ENCODE measurements around the gene KLHL26.
A peak's percentile ranks its signal among the peaks of the same experiment; 100 is the strongest.

The KLHL26 gene

GRCh38 chr19:18613589-18614234 lies 23.1 kb upstream of the KLHL26 start:
- DNase-seq (ENCODE audit: low read depth in 3 of 3) = no peak

DNA sequence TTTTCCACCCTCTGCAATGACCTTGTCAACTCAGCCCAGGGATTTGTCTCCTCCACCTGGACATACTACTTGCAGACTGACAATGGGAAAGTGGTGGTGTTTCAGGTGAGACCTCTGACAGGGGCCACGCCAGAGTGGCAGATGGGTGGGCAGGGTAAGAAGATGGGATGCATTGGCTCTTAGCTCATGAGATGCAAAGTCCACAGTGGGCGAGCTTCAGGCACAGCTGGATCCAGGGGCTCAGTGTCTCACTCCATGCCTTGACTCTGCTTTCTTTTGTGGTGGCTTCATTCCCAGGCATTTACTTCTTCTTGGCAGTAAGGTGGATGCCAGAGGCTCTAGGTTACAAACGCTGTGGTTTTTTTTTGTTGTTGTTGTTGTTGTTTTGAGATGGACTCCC lies 20.8 kb upstream of the KLHL26 start:
- DNase-seq (ENCODE audit: low read depth in 3 of 3) = no peak

DNA sequence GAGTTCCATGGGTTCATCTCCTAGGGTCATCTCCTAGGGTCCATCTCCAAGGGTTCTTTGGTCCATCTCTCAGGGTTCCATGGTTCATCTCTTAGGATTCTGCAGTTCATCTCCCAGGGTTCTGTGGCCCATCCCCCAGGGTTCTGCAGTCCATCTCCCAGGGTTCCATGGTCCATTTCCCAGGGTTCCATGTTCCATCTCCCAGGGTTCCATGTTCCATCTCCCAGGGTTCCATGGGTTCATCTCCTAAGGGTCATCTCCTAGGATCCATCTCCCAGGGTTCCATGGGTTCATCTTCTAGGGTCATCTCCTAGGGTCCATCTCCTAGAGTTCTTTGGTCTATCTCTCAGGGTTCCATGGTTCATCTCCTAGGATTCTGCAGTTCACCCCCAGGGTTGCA lies 19.3 kb upstream of the KLHL26 start:
- DNase-seq (ENCODE audit: low read depth in 3 of 3) = no peak

GRCh38 chr19:18618236-18618635 lies 18.6 kb upstream of the KLHL26 start:
- DNase-seq (ENCODE audit: low read depth in 3 of 3) = no peak

DNA sequence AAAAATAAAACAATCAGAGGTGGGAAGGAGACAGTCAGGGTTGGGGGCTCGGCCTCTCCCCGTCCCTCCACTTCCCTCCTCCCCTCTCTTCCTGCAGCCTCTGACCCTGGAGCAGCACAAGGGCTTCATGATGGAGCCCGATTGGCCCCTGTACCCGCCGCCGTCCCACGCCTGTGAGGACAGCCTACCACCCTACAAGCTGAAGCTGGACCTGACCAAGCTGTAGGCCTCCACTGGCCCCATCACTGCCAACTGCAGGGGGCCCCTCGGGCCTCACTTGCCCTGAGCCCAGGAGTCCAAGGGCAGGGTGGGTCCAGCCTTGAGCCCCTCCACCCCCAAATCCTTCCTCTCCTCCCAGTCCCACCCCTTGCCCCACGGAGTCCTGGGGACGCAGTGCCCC lies 16.5 kb upstream of the KLHL26 start:
- DNase-seq (ENCODE audit: low read depth in 3 of 3) = no peak

GRCh38 chr19:18620902-18621301 lies 15.9 kb upstream of the KLHL26 start:
- DNase-seq (ENCODE audit: low read depth in 3 of 3) = no peak

- no peak for DNase-seq (ENCODE audit: low read depth in 3 of 3)
Observed at GRCh38 chr19:18626906-18627305, 9.9 kb upstream of the KLHL26 start.

DNA sequence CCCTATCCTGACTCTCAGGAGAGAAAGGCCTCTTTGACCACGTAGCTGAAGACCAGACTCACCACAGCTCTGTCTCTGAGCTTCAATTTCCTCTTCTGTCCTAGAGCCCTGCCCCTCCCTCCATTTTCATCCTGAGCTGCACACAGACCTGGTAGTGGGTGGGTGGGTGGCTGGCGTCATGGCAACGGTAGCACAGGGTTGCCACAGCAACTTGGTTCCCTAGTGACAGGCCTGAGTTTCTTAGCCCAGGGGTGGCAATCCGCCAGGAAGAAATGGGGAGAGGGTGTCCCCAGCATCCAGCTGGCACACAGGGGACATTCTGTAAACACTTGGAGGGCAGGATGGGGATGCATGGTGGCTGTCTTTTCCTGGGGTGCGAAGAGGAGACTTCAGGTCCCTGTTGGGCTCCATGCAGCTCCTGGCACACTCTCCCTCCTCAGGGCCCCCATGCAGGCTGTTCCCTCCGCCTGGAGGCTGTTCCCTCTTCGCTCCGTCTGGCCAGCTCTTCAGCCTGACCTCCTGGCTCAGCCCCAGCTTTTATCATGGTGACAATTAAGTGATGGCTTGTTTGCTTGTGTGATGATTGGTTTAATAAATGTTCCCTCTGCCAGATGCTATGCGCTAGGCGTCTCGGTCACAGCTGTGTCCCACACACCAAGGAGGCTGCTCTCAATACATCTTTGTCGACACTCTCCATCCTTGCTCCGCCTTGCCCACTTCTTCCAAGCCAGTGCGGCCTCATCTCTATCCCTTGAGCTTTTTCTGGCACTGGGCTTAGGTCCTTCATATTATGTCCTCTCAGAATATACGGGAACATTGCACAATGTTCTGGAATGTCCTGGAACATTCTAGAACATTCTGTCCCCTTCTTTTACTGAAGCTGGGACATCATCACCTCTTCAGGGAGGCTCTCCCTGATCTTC lies 7.4 kb upstream of the KLHL26 start:
- DNase-seq (ENCODE audit: low read depth in 3 of 3) = no peak

DNA sequence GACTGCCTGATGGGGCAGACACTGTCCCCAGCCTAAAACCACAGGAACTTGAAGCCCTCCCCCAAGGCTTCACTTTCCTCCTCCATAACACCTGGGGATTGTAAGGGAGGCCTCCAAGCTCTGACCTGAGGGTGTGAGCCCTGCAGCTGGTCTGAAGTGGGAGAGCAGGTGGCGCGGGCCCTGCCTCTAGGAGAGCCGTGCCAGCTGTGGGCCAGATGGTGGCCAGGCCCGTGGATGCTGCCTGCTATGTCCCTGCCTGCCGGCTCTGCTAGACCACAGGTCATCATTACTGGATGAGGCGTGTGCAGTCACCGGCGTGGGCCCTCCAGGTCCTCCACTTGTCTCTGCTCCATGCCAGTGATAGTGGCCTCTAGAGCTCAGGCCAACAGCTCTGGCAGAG lies 3.5 kb upstream of the KLHL26 start:
- DNase-seq (ENCODE audit: low read depth in 3 of 3) = no peak

- no peak for DNase-seq (ENCODE audit: low read depth in 3 of 3)
Observed at GRCh38 chr19:18634612-18635297, 2.1 kb upstream of the KLHL26 start.

DNA sequence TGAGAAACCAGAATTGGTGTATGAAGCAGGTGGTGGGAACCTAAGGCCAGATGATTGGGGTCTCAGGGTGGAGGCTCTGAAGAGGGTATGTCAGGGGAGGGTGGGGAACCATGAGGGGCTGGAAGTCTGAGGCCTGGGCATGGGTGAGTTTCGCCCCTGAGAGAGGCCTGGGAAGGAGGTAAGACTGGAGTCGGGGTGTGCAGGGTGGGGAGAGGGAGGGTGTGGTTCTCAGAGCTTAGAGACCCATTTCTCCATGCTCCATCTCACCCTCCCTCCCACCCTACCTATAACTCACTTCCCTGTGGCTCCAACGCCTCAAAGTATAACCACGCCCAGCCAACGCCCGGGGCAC lies 1.0 kb upstream of the KLHL26 start:
- DNase-seq (ENCODE audit: low read depth in 3 of 3) = no peak

DNA sequence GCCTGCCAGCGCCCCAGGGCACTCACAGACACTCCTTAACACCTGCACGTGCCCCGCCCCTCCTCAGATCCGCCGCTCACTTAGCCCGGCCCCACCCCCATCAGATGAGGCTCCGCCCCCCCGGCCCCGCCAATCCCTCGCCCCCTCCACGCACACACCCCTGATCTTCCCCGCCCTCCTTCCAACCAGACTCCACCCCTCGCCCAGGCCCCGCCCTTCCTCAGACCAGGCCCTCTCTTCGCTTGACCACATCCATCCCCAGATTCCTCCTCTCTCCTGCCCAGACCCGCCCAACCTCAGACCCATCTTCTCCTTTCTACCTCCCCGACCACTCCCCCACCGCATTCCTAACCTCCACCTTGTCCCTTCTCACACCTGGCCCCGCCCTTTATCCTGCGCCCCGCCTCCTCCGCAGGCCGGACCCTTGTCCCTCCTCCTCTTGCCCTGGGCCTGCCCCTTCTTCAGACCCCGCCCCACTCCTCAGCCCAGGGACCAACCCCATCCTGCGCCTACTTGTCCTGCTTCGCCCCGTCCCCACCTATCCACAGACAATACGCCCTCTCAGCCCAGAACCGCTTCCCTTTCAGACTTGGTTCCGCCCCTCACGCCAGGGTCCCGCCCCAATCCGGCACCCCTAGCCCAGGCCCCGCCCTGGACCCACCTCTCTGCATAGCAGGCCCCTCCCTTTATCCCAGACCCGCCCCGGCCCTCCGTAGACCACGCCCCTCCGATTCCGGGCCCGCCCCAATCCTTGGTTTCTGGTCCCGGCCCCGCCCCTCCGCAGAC lies 452 bp upstream of the KLHL26 start:
- DNase-seq (ENCODE audit: low read depth in 3 of 3) = peak; percentile 99

DNA sequence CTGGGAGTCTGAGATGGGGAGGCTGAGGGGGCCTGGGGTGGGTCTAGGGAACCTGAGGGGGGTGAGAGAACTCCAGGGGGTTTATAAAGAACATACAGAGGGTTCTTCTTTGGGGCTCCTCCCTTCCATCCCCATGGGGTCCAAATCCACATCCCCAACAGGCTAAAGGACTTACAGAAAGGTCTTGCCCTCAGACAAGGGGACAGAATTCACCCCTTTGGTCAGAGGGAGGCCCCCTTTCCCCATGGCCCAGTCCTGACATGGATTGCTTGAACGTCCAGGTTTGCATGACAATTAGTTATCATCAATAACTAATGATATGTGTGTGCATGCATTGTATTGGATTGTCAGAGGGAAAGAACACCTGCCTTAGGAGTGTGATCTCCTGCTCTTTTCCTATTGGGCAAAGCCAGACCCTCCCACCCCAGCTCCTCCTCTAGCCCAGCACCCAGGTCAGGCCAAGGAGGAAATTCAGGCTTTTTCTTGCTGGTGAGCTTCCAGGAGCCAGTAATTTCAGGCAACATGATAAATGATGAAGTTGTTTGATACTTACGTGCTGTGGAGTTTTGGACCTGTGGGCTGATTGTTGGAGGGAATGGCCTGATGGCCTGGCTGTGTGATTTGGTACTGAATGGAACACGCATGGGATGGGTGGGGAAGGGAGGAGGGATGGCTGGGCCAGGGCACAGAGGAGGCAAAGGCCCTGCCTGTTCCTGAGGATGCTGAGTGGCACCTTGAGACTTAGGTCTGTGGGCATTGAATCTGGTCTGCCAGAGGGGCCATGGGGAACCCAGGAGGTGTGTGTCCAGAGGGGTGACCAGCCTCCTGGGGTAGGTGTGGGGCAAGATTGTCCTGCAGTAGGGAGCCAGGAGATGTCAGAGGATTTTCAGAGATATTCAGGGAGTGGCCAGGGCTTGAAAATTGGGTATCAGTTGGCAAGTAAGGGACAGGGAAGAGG lies 1.1 kb downstream of the KLHL26 start:
- no peak for DNase-seq (ENCODE audit: low read depth in 3 of 3)

GRCh38 chr19:18639706-18640243 lies 2.9 kb downstream of the KLHL26 start:
- no peak for DNase-seq (ENCODE audit: low read depth in 3 of 3)

- DNase-seq (ENCODE audit: low read depth in 3 of 3) = no peak
Observed at GRCh38 chr19:18644196-18645034, 7.6 kb downstream of the KLHL26 start.

- no peak for DNase-seq (ENCODE audit: low read depth in 3 of 3)
Observed at GRCh38 chr19:18645035-18645511, 8.2 kb downstream of the KLHL26 start.

GRCh38 chr19:18646535-18647370 lies 9.9 kb downstream of the KLHL26 start:
- DNase-seq (ENCODE audit: low read depth in 3 of 3) = no peak

DNA sequence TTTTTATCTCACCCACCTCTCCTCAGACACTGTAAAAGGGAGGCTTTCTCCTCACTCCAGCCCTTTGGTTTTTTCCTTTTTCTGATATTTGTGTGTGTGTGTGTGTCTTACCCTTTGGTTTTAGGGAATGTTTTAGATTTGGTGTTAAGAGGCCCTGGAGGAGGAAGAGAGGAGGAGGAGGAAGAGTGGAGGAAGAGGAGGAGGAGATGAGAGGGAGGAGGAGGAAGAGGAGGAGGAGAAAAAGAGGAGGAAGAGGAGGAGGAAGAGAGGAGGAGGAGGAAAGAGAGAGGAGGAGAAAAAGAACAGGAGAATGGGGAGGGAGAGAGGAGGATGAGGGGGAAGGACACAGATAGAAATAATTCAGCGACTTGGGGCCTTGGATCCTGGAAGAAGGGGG lies 10.5 kb downstream of the KLHL26 start:
- no peak for DNase-seq (ENCODE audit: low read depth in 3 of 3)

DNA sequence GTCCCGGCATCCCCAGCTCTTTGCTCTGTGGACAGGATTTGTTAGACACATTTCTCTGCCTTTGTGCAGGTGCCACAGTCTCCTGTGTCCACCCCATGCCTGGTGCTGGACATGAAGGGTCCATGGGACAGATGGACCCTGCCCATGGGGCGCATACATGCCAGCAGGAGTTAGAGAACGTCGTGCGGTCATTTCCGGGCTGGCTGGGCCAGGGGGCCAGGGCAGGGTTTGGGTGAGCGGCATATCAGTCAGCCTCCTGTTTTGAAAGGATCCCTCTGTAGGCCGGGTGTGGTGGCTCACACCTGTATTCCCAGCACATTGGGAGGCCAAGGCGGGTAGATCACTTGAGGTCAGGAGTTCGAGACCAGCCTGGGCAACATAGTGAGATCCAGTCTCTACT lies 11.0 kb downstream of the KLHL26 start:
- DNase-seq (ENCODE audit: low read depth in 3 of 3) = no peak
